Vagina (tissue), 2 donors: Measurements from ENCODE around the gene CIDEA.

Experiments used
- POLR2A ChIP-seq, 2 donors: fragments of 450-650 bp; IDR thresholded peaks; one replicate each; pipeline ENCODE4 v1.6.1; 2017; ENCODE audit warnings: antibody characterized with exemption in 2 of 2, mild to moderate bottlenecking in 2 of 2, moderate library complexity in 2 of 2
- POLR2AphosphoS5 ChIP-seq, 2 donors: sonication (generic); formaldehyde crosslinking; IDR thresholded peaks; one replicate each; pipeline ENCODE4 v1.9.0; 2017; ENCODE audit warnings: antibody characterized with exemption in 2 of 2, mild to moderate bottlenecking in 2 of 2, low read depth in 1 of 2; ENCODE audit not compliant: insufficient read depth in 1 of 2
- TF ChIP-seq, protein P1 (sequence below), 3 experiments: fragments of 450-650 bp in 2 of 3; fragments of 200-600 bp in 1 of 3; sonication (generic) in 1 of 3; IDR thresholded peaks; one replicate each; pipeline ENCODE4 v1.5.1; 2017 to 2019; ENCODE audit warnings: antibody characterized with exemption in 3 of 3, mild to moderate bottlenecking in 2 of 3, moderate library complexity in 2 of 3

DNA sequence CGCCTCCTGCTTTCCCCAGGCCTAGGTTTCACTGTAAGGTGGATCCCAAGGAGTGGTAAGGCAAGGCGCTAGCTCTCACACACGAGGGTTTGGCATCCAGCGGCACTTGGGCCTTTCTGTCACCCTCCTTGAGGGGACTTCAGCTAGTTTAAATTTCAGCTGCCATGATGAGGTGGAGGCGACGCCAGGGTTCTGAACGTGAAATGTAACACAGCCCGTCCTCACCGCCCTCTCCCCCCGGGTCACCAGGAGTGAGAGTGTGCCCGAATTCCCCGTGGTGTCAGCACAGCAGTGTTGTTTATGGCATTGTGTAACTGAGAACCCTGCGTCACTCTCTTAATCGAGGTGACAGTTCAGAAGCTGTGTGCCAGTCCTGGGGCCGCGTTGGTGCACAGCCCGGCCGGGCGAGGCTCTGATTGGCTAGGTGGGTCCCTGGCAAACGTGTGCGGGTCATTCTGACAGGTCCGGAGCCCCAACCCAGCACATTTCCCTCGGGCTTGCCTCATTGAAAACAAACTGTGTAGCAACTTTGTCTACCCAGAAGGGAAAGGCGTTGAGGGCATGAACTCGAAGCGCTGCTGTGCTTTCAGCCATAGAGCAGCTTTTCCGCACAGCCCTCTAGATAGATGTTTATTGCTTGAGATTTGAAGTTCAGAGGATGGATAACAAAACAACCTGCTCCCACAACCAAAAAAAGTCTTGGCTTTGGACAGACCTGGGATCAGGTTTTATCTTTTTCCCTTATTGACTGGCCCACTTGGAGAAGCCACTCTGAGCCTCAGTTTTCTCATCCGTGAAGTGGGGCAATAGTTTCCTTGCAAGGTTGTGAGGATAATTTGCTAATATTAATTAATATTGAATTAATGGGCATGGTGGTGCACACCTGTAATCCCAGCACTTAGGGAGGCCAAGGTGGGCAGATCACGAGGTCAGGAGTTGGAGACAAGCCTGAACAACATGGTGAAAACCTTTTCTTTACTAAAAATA is 4.9 kb downstream of the CIDEA start:
- TF ChIP-seq, protein P1, sequence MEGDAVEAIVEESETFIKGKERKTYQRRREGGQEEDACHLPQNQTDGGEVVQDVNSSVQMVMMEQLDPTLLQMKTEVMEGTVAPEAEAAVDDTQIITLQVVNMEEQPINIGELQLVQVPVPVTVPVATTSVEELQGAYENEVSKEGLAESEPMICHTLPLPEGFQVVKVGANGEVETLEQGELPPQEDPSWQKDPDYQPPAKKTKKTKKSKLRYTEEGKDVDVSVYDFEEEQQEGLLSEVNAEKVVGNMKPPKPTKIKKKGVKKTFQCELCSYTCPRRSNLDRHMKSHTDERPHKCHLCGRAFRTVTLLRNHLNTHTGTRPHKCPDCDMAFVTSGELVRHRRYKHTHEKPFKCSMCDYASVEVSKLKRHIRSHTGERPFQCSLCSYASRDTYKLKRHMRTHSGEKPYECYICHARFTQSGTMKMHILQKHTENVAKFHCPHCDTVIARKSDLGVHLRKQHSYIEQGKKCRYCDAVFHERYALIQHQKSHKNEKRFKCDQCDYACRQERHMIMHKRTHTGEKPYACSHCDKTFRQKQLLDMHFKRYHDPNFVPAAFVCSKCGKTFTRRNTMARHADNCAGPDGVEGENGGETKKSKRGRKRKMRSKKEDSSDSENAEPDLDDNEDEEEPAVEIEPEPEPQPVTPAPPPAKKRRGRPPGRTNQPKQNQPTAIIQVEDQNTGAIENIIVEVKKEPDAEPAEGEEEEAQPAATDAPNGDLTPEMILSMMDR (IDR thresholded peaks at IDR 0.05), result no peak
- TF ChIP-seq POLR2A (IDR thresholded peaks at IDR 0.05), result no peak
- TF ChIP-seq POLR2AphosphoS5 (IDR thresholded peaks at IDR 0.05; ENCODE audit: insufficient read depth in 1 of 2, low read depth in 1 of 2), result no peak
